ENCODE results near the gene CSTPP1. TPM values are rescaled to one million over a fixed set of nuclear protein-coding genes. Genes with fewer than 3 reads are reported as not detected.

The CSTPP1 gene
- total RNA-seq, 4 donors from 2014 or later, result 19.1 to 27.0 (median 21.8) TPM

DNA sequence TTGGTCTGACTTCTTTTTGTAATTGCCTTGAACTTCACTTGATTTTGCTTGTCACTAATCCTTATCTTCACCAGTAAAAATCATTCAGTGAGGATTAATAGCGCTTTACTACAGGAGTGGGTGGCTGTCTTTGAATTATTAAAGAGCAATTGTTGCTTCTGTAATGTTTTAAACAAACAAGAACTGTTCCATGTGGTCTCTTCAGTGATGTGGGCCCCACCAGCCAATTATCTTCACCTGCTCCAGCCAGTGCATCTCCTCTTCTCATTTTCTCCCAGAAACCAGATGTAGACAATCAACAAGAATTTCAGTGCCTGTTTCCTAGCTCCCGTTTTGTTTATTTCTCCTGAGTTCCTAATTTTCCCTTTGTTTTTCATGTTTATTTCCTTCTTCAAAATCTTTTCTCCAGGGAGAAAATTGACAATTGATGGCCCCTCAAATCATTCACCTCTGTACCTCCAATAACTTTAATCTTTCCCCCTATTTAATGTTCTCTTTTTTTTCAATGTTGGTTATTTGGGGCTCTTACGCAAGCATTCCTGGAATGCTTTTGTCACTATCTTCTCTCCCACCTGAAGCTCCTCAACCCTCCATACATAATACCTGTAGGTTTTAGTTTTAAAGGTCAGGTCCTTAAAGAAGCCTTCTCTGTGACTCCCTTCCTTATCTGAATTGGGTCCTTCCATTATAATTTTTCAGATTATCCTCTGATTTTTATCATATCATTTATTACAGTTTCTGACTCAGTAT lies 125.0 kb downstream of the CSTPP1 start:
- H3K4me3 ChIP-seq, result no peak overlapping the region
- H3K4me1 ChIP-seq, result no peaks in the 10 kb centered on the region
- H3K36me3 ChIP-seq, result peaks cover 0 to 5% of the 10 kb centered on the region in 2 donors
- H3K27ac ChIP-seq, result no peak overlapping the region
- H3K27me3 ChIP-seq, result no peaks in the 10 kb centered on the region
- 64 to 72% methylated on average over 2 to 3 of the region's 3 CpGs for WGBS, 2 donors (ENCODE audit: low coverage in 1 of 2)
- H3K9me3 ChIP-seq, result peaks cover 0 to 9% (median 0%) of the 10 kb centered on the region in 3 donors
- no peak for ATAC-seq
- no peak for TF ChIP-seq POLR2AphosphoS5 (IDR thresholded peaks at IDR 0.05)

GRCh38 chr11:47062736-47063135 lies 126.2 kb downstream of the CSTPP1 start:
- peaks cover 0 to 5% of the 10 kb centered on the region in 2 donors for H3K36me3 ChIP-seq
- 87 to 88% methylated on average over 2 of the region's 2 CpGs for WGBS, 2 donors (ENCODE audit: low coverage in 1 of 2)
- no peak overlapping the region for H3K4me3 ChIP-seq
- H3K27me3 ChIP-seq, result no peaks in the 10 kb centered on the region
- TF ChIP-seq POLR2A (IDR thresholded peaks at IDR 0.05) (no peak), POLR2AphosphoS5 (IDR thresholded peaks at IDR 0.05) (no peak), EP300 (IDR thresholded peaks at IDR 0.05) (no peak)
- TF ChIP-seq, protein P1, sequence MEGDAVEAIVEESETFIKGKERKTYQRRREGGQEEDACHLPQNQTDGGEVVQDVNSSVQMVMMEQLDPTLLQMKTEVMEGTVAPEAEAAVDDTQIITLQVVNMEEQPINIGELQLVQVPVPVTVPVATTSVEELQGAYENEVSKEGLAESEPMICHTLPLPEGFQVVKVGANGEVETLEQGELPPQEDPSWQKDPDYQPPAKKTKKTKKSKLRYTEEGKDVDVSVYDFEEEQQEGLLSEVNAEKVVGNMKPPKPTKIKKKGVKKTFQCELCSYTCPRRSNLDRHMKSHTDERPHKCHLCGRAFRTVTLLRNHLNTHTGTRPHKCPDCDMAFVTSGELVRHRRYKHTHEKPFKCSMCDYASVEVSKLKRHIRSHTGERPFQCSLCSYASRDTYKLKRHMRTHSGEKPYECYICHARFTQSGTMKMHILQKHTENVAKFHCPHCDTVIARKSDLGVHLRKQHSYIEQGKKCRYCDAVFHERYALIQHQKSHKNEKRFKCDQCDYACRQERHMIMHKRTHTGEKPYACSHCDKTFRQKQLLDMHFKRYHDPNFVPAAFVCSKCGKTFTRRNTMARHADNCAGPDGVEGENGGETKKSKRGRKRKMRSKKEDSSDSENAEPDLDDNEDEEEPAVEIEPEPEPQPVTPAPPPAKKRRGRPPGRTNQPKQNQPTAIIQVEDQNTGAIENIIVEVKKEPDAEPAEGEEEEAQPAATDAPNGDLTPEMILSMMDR (IDR thresholded peaks at IDR 0.05), result no peak
- ATAC-seq, result no peak
- H3K27ac ChIP-seq, result no peak overlapping the region
- H3K4me1 ChIP-seq, result no peaks in the 10 kb centered on the region
- H3K9me3 ChIP-seq, result peaks cover 0 to 5% (median 0%) of the 10 kb centered on the region in 3 donors

DNA sequence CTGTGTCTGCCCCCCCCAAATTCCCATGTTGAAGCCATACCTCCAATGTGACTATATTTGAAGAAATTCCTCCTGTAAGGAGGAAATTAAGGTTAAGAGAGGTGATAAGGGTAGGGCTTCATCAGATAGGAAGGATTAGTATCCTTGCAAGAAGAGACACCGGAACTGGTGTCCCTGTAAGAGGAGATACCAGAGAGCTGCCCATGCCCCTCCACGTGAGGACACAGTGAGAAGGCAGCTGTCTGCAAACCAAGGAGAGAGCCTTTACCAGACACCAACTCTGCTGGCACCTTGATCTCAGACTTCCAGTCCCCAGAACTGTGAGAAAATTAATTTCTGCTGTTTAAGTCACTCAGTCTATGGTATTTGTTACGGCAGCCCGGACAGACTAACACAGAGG lies 130.8 kb downstream of the CSTPP1 start:
- Histone ChIP-seq H3K4me3 (no peak overlapping the region), H3K36me3 (no peaks in the 10 kb centered on the region), H3K9me3 (no peaks in the 10 kb centered on the region), H3K27me3 (no peaks in the 10 kb centered on the region), H3K4me1 (peaks cover 0 to 19% (median 0%) of the 10 kb centered on the region in 3 donors), H3K27ac (no peak overlapping the region)
- 89 to 92% methylated on average over 2 to 4 of the region's 4 CpGs for WGBS, 2 donors (ENCODE audit: low coverage in 1 of 2)
- TF ChIP-seq EP300 (IDR thresholded peaks at IDR 0.05) (no peak), POLR2A (IDR thresholded peaks at IDR 0.05) (no peak), POLR2AphosphoS5 (IDR thresholded peaks at IDR 0.05) (no peak)
- TF ChIP-seq, protein P1 (IDR thresholded peaks at IDR 0.05), result no peak
- no peak for ATAC-seq

- 93 to 100% methylated on average over 1 of the region's 1 CpG for WGBS, 2 donors (ENCODE audit: low coverage in 1 of 2)
- Histone ChIP-seq H3K4me1 (peaks cover 0 to 19% (median 0%) of the 10 kb centered on the region in 3 donors), H3K4me3 (no peak overlapping the region), H3K36me3 (no peaks in the 10 kb centered on the region), H3K27me3 (no peaks in the 10 kb centered on the region), H3K9me3 (no peaks in the 10 kb centered on the region), H3K27ac (no peak overlapping the region)
- no peak for ATAC-seq
- no peak for TF ChIP-seq POLR2AphosphoS5 (IDR thresholded peaks at IDR 0.05)
- no peak for TF ChIP-seq EP300 (IDR thresholded peaks at IDR 0.05)
- TF ChIP-seq, protein P1 (IDR thresholded peaks at IDR 0.05), result no peak
- no peak for TF ChIP-seq POLR2A (IDR thresholded peaks at IDR 0.05)
Measured at GRCh38 chr11:47070769-47071168, 134.2 kb downstream of the CSTPP1 start.

- Histone ChIP-seq H3K4me1 (peaks cover 0 to 19% (median 0%) of the 10 kb centered on the region in 3 donors), H3K27me3 (no peaks in the 10 kb centered on the region), H3K9me3 (no peaks in the 10 kb centered on the region), H3K36me3 (no peaks in the 10 kb centered on the region), H3K4me3 (no peak overlapping the region), H3K27ac (peak overlapping the region in 2 of 4 donors; percentile 6 to 24)
- WGBS, 2 donors (ENCODE audit: low coverage in 1 of 2), result 32 to 74% methylated on average over 2 to 3 of the region's 3 CpGs
- ATAC-seq, result no peak
- TF ChIP-seq POLR2AphosphoS5 (IDR thresholded peaks at IDR 0.05), result no peak
- TF ChIP-seq EP300 (IDR thresholded peaks at IDR 0.05), result no peak
- TF ChIP-seq POLR2A (IDR thresholded peaks at IDR 0.05), result no peak
- TF ChIP-seq, protein P1 (IDR thresholded peaks at IDR 0.05), result no peak
Measured at GRCh38 chr11:47071341-47071740, 134.8 kb downstream of the CSTPP1 start.

Data from gastroesophageal sphincter (tissue), 4 donors.